IgD-negative memory B cell (primary cell): ENCODE measurements around the gene CHAC1. TPM values are rescaled to one million over a fixed set of nuclear protein-coding genes. Genes with fewer than 3 reads are reported as not detected.

Experiments used
- H3K27ac Mint-ChIP-seq, 3 donors: one replicate each; pipeline ENCODE4 v1.8.0; 2020 to 2022; ENCODE audit warnings: mild to moderate bottlenecking in 3 of 3, mixed read lengths in 3 of 3, moderate library complexity in 1 of 3
- H3K27me3 Mint-ChIP-seq: one replicate; pipeline ENCODE4 v1.8.0; 2021; ENCODE audit warnings: mixed read lengths
- H3K36me3 Mint-ChIP-seq: one replicate; pipeline ENCODE4 v1.8.0; 2020; ENCODE audit warnings: mild to moderate bottlenecking, mixed read lengths
- H3K4me1 Mint-ChIP-seq, 3 donors: one replicate each; pipeline ENCODE4 v1.8.0; 2020 to 2022; ENCODE audit warnings: mixed read lengths in 3 of 3, mild to moderate bottlenecking in 1 of 3
- H3K4me3 Mint-ChIP-seq, 4 donors: one replicate each; pipeline ENCODE4 v1.8.0; 2020 to 2022; ENCODE audit warnings: mild to moderate bottlenecking in 4 of 4, mixed read lengths in 4 of 4, moderate library complexity in 3 of 4
- H3K9me3 Mint-ChIP-seq, 3 donors: one replicate each; pipeline ENCODE4 v1.8.0; 2020 to 2021; ENCODE audit warnings: mixed read lengths in 3 of 3, mild to moderate bottlenecking in 1 of 3
- polyA plus RNA-seq: library from polyadenylated mRNA; unstranded; fragments of 300-500 nt; fragmentation: Illumina TruSeq; gene quantifications from one replicate; pipeline ENCODE4 v1.2.3, GENCODE V29; 2021

CHAC1 gene
- polyA plus RNA-seq, 1 donor from 2014 or later = 0.84 TPM

DNA sequence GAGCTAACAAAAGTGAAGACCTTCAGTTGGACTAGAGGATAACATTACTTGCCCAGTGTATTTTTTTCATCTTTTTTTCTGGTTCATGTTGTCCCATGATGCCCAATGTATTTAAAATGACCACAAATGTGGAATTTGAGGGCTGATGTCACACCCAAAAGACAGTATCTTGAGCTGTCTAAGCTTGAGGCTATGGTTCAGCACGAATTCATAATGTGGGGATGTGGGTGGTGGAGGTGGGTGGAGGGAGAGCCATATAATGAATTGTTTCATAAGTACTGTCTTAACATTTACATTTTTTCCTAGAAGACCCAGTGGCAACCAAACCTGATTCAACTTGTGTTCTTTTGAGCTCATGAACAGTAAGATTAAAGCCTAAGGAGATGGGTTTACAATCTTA lies 37.5 kb downstream of the CHAC1 start:
- no peak overlapping the region for H3K27ac Mint-ChIP-seq

GRCh38 chr15:40991355-40991754 lies 38.1 kb downstream of the CHAC1 start:
- Mint-ChIP-seq H3K4me1 (no peaks in the 10 kb centered on the region), H3K36me3 (peaks cover 11% of the 10 kb centered on the region), H3K4me3 (no peak overlapping the region), H3K27ac (peak overlapping the region in 1 of 3 donors; percentile 49), H3K9me3 (no peaks in the 10 kb centered on the region), H3K27me3 (no peaks in the 10 kb centered on the region)

More for the DNA sequence above, 37.5 kb downstream of the CHAC1 start:
- Mint-ChIP-seq H3K36me3 (peaks cover 11% of the 10 kb centered on the region), H3K9me3 (no peaks in the 10 kb centered on the region), H3K4me3 (no peak overlapping the region), H3K4me1 (no peaks in the 10 kb centered on the region), H3K27me3 (no peaks in the 10 kb centered on the region)

DNA sequence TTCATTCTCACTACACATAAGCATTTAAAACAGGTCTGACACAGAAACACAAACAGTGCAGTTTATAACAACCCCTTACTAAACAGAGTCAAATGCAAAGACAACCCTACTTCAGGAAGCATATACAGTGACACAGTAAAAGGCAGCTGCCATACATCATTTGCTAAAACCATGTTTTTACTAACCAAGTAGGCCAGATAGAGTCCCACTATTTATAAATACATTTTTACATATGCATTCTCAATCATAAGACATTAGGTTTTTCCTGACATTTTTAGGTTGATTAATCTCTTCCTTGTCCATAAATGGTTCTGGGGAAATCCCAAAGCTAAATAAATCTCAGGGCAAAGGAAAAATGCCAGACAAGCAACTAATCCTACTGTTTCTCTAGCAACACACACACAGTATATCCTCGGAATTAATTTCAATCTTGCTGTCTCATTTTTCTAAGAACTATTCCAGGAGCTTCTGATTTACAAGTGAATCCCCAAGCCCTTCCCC lies 39.0 kb downstream of the CHAC1 start:
- Mint-ChIP-seq H3K36me3 (peaks cover 14% of the 10 kb centered on the region), H3K27ac (no peak overlapping the region), H3K27me3 (no peaks in the 10 kb centered on the region), H3K4me3 (no peak overlapping the region), H3K9me3 (no peaks in the 10 kb centered on the region), H3K4me1 (no peaks in the 10 kb centered on the region)

GRCh38 chr15:40992825-40993224 lies 39.6 kb downstream of the CHAC1 start:
- H3K27ac Mint-ChIP-seq = no peak overlapping the region

GRCh38 chr15:40995656-40996055 lies 42.4 kb downstream of the CHAC1 start:
- Mint-ChIP-seq H3K4me3 (no peak overlapping the region), H3K4me1 (no peaks in the 10 kb centered on the region), H3K9me3 (no peaks in the 10 kb centered on the region), H3K36me3 (peaks cover 10% of the 10 kb centered on the region), H3K27me3 (no peaks in the 10 kb centered on the region), H3K27ac (peak overlapping the region in 1 of 3 donors; percentile 77)

More at GRCh38 chr15:40992825-40993224, 39.6 kb downstream of the CHAC1 start:
- Mint-ChIP-seq H3K9me3 (no peaks in the 10 kb centered on the region), H3K36me3 (peaks cover 14% of the 10 kb centered on the region), H3K27me3 (no peaks in the 10 kb centered on the region), H3K4me1 (no peaks in the 10 kb centered on the region), H3K4me3 (no peak overlapping the region)

DNA sequence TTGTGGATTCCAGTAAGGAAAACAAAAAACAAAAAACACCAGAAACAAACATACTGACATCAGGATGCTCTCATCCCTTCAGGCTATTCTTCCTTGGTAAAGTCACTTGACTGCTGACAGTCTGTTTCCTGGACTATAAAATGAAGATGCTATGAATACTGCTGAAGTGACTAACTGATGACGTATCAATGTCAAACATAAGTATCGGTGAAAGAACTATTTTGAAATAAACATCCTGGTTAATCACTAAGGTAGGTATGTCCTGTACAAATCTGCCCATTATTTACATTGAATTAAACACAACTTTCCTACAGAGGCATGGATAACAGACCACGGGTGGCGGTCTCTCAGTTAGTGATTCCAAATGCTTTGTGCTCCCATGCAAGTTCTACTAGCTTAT lies 45.9 kb downstream of the CHAC1 start:
- Mint-ChIP-seq H3K36me3 (peaks cover 8% of the 10 kb centered on the region), H3K9me3 (no peaks in the 10 kb centered on the region), H3K27ac (no peak overlapping the region), H3K4me1 (no peaks in the 10 kb centered on the region), H3K27me3 (no peaks in the 10 kb centered on the region), H3K4me3 (no peak overlapping the region)

DNA sequence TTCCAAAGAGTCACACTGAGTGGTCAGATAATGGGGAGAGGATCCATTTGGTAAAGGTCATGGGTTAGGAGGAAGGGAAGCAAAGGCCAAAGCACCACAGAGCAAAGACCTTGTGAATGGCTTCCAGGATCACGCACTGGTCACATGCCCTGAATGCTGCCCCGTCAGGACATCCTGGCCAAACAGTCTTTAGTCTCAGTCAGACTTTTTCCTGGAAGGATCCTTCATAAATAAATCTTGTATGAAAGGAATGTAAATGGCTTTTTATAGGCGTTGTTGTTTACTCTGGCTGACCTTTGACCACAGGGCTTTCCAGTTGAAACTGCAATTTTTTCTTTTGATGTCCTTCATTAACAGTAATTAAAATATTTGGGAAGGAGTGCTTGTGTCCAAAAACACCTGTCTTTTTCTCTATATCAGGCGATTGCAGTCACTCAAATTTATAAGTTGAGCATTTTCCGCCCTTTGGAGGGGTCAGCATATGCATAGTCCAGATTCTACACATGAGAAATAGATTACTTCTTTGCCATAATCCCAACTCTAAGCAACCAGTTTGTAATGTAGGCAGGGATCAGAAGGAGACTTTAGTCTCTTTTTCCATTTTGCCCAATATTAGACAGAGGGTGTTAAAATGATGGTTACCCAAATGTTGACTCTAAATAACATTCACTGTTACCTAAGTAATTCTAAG lies 48.4 kb downstream of the CHAC1 start:
- Mint-ChIP-seq H3K4me3 (no peak overlapping the region), H3K36me3 (peaks cover 8% of the 10 kb centered on the region), H3K27me3 (no peaks in the 10 kb centered on the region), H3K4me1 (no peaks in the 10 kb centered on the region), H3K27ac (no peak overlapping the region), H3K9me3 (no peaks in the 10 kb centered on the region)

DNA sequence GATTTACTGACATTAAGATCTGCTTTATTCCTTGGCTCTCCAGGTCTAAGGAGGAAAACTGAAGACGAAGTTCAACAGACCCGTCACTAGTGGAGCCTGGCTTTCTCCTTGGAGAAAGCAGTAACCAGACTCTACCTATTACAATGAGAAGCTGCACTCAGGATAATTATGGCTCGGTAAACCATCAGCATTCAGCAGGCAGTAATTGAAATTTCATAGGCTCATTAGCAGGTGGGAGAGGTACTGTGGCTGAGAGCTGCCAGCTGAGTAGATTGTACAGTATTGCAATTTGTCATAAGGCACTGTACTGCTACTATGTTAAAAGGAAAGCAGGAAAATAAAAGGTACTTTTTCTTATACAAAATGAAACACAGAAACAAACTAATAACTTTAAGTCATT lies 51.2 kb downstream of the CHAC1 start:
- H3K4me1 Mint-ChIP-seq = no peaks in the 10 kb centered on the region
- peaks cover 6% of the 10 kb centered on the region for H3K36me3 Mint-ChIP-seq
- H3K27ac Mint-ChIP-seq = no peak overlapping the region
- no peaks in the 10 kb centered on the region for H3K27me3 Mint-ChIP-seq
- H3K9me3 Mint-ChIP-seq = no peaks in the 10 kb centered on the region
- no peak overlapping the region for H3K4me3 Mint-ChIP-seq

Other genes starting within 250 kb of the CHAC1 start
- 18.3 TPM for gene RMDN3, start 198.2 kb upstream of the CHAC1 start, polyA plus RNA-seq
- 44.2 TPM for gene GCHFR, start 189.4 kb upstream of the CHAC1 start, polyA plus RNA-seq
- 0.09 TPM for gene C15orf62, start 183.5 kb upstream of the CHAC1 start, polyA plus RNA-seq
- 16.0 TPM for gene ZFYVE19, start 146.4 kb upstream of the CHAC1 start, polyA plus RNA-seq
- 34.0 TPM for gene DNAJC17, start 146.0 kb upstream of the CHAC1 start, polyA plus RNA-seq
- 0.56 TPM for gene PPP1R14D, start 124.8 kb upstream of the CHAC1 start, polyA plus RNA-seq
- gene SPINT1, start 109.4 kb upstream of the CHAC1 start, polyA plus RNA-seq = 12.6 TPM
- gene RHOV, start 79.2 kb upstream of the CHAC1 start, polyA plus RNA-seq = not detected
- 27.0 TPM for gene VPS18, start 59.0 kb upstream of the CHAC1 start, polyA plus RNA-seq
- not detected for gene DLL4, start 24.1 kb upstream of the CHAC1 start, polyA plus RNA-seq
- 7.4 TPM for gene INO80, start 162.8 kb downstream of the CHAC1 start, polyA plus RNA-seq